AG04450 (cell line): Measurements from ENCODE around the gene SCUBE3. TPM values are rescaled to one million over a fixed set of nuclear protein-coding genes. Genes with fewer than 3 reads are reported as not detected.

Experiments
- CTCF ChIA-PET: fragments of 300-600, 350-600 bp; formaldehyde crosslinking; extraction: SDS; loops from one replicate; lab custom pipeline; 2022; ENCODE audit warnings: antibody characterized with exemption, inconsistent platforms; lab: Charles Lee
- POLR2A ChIA-PET: fragments of 350-600 bp; formaldehyde crosslinking; extraction: SDS; loops from one replicate; lab custom pipeline; 2021; ENCODE audit warnings: antibody characterized with exemption, inconsistent platforms; lab: Yijun Ruan, JAX
- DNase-seq: peaks from one replicate; pipeline ENCODE4 v3.0.0-alpha.2; 2011; ENCODE audit warnings: low read depth, low spot score
- H3K27ac ChIP-seq: one replicate; pipeline ENCODE4 v1.5.1; 2012; ENCODE audit warnings: low read depth, low read length, control low read depth
- H3K27me3 ChIP-seq: one replicate; pipeline ENCODE4 v1.6.0; 2012; ENCODE audit warnings: low read length; ENCODE audit not compliant: control insufficient read depth, insufficient read depth
- H3K4me3 ChIP-seq: 2 replicates; pipeline ENCODE4 v1.5.1; 2011; ENCODE audit warnings: mild to moderate bottlenecking, low read depth, low read length, control low read depth
- H3K9me3 ChIP-seq: 2 replicates; pipeline ENCODE4 v1.5.1; 2012; ENCODE audit warnings: low read length; ENCODE audit not compliant: control insufficient read depth, insufficient read depth
- polyA plus RNA-seq: library from polyadenylated mRNA; depleted of rRNA; stranded (reverse); fragments of >200 nt; gene quantifications from 2 replicates; pipeline ENCODE4 v1.2.3, GENCODE V29; 2011
- TF ChIP-seq, protein P1 (sequence below): IDR thresholded peaks from 2 replicates; pipeline ENCODE4 v1.5.1; 2011; ENCODE audit warnings: low read depth, low read length, control low read depth, inconsistent platforms

Gene SCUBE3
- polyA plus RNA-seq, 1 experiment, result 6.7 TPM

DNA sequence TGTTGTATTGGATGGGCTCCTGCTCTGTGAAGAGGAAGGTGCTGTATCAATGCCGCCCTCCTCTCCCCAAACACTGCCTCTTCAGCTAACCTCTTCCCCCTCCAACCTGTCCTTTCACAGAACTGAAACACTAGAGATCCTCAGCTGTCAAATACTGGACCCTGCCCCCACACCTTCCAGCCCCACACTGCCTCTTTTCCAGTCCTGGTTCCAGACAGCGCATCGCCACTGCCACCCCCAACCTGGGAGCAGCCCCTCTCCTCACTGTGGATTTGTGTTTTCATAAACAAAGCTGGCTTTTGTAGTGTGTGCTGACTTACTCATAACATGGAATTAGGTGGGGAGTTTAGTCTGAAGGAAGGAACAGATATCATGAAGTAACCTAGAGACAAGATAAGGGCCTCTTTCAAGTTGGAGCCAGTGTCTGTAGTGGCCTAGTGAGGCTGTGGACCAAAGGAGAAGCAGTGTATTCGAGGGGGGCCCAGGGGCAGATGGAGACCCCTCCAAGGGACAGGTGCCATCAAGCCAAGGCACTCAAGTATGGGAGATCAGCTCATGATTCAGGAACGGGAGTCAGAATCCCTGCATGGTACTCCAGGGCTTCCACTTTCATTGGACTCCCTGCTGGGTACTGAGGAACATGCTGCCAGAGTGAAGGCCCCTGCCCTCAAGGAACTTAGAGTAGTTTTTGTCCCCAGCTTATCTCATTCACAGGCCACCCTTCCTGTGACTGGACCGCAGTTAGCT is 2.1 kb downstream of the SCUBE3 start:
- POLR2A ChIA-PET, result interaction anchor here (0.9 kb wide), 1 partner anchor 70 kb away, joined by 4 read pairs; no protein-coding TSS in a partner anchor
- Histone ChIP-seq H3K27me3 (peaks cover 14% of the 10 kb centered on the region), H3K27ac (no peak overlapping the region), H3K9me3 (no peaks in the 10 kb centered on the region; the same call in 1 of the 2 replicates), H3K4me3 (peak overlapping the region; percentile 65)
- TF ChIP-seq, protein P1, sequence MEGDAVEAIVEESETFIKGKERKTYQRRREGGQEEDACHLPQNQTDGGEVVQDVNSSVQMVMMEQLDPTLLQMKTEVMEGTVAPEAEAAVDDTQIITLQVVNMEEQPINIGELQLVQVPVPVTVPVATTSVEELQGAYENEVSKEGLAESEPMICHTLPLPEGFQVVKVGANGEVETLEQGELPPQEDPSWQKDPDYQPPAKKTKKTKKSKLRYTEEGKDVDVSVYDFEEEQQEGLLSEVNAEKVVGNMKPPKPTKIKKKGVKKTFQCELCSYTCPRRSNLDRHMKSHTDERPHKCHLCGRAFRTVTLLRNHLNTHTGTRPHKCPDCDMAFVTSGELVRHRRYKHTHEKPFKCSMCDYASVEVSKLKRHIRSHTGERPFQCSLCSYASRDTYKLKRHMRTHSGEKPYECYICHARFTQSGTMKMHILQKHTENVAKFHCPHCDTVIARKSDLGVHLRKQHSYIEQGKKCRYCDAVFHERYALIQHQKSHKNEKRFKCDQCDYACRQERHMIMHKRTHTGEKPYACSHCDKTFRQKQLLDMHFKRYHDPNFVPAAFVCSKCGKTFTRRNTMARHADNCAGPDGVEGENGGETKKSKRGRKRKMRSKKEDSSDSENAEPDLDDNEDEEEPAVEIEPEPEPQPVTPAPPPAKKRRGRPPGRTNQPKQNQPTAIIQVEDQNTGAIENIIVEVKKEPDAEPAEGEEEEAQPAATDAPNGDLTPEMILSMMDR, result no peak
- CTCF ChIA-PET, result interaction anchor here (0.8 to 6.3 kb wide), 3 partner anchors 11 to 69 kb away, joined by 3 to 39 read pairs (median 3); no protein-coding TSS in a partner anchor
- no peak for DNase-seq

DNA sequence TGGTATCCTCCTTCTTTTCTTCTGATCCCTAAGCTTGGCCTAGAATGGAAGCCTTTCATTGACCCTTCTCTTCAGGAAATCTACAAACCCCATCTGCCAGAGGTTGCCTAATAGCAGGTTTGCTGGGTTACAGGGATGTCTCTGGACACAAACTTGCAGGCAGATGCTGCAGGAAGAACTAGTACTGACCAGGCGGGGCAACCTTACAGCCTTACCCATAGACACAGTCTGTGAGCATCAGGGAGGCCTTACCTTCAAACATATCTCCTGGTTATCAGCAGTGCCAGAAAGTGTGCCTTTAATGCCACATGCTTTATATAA is 2.6 kb downstream of the SCUBE3 start:
- H3K27ac ChIP-seq, result no peak overlapping the region
- no peaks in the 10 kb centered on the region; the same call in 1 of the 2 replicates for H3K9me3 ChIP-seq
- TF ChIP-seq, protein P1, result no peak
- peaks cover 14% of the 10 kb centered on the region for H3K27me3 ChIP-seq
- CTCF ChIA-PET, result interaction anchor here (1.0 to 6.3 kb wide), 2 partner anchors 11 to 69 kb away, joined by 3 to 39 read pairs; no protein-coding TSS in a partner anchor
- DNase-seq, result no peak
- no peak overlapping the region for H3K4me3 ChIP-seq
- POLR2A ChIA-PET, result no interaction called here

DNA sequence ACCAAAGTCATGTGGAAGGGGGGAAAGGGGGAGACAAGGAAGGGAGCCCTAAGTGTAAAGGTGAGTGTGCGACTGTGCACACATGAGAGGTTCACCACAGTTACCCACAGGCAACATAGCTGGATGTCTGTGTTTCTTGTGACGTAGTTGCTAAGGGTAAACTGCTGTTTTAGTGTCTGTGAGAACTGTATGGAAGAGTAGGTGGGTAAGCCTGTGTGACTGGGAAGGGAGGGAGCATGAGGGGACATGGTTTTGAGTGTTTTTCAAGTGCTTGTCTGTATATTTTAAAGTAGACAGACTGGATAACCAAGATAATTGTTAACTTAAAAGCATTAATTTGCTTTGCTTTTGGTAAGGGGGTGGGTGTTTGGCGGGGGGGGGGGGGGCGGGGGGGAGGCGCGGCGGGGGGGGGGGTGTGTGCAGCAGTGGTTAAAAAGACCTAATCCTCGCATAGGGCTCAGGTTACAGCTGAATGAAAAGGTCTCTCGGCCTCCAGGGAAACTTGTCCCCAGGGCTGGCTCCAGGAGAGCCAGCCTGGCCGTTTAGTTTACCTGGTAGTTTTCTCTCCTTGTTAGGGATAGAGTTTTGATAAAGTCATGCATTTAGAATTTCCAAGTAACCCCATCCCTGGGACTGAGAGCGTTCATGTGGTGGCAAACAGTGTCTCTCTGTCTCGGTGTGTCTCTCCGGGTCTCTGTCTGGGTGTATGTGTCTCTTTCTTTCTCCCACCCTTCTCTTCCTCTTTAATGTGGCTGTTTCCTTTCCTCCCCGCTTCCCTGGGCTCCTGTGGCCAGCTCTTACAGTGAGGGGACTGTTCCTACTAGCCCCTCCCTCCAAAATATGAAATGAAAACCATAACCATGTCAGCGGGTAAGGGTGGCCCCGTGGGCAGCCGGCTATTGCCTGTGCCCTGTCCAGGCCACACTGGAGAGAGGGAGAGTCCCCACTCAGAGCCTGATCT is 3.4 kb downstream of the SCUBE3 start:
- TF ChIP-seq, protein P1, result no peak
- ChIA-PET POLR2A (no interaction called here), CTCF (interaction anchor here (6.3 kb wide), 1 partner anchor 12 kb away, joined by 39 read pairs; no protein-coding TSS in a partner anchor)
- Histone ChIP-seq H3K4me3 (no peak overlapping the region), H3K9me3 (no peaks in the 10 kb centered on the region; the same call in 1 of the 2 replicates), H3K27ac (no peak overlapping the region), H3K27me3 (peaks cover 11% of the 10 kb centered on the region)
- DNase-seq, result no peak

DNA sequence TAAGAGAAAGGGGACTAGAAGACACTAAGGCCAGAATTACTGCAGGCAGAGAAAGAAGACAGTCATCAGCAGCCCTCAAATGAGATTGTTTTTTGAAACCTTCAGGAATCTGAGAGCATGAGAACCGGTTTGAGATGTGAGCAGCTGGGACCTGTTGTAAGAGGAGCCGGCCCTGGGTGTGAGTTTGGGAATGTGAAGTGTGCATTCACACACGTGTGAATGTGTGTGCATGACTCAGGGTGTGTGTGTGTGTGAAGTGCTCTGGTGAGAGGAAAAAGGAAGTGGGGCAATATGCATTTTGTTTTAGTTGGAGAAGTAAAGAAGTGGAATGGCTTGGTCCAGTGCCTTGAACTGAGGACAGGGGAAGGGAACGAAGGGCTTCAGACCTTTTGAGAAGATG is 4.3 kb downstream of the SCUBE3 start:
- TF ChIP-seq, protein P1, result no peak
- H3K27me3 ChIP-seq, result peaks cover 2% of the 10 kb centered on the region
- ChIA-PET POLR2A (no interaction called here), CTCF (interaction anchor here (0.9 to 6.3 kb wide), 3 partner anchors 13 to 78 kb away, joined by 4 to 39 read pairs (median 4); no protein-coding TSS in a partner anchor)
- H3K9me3 ChIP-seq, result no peaks in the 10 kb centered on the region; the same call in 1 of the 2 replicates
- no peak overlapping the region for H3K4me3 ChIP-seq
- DNase-seq, result no peak
- H3K27ac ChIP-seq, result no peak overlapping the region
